ENCODE data around the gene BMP6. TPM values are rescaled to one million over a fixed set of nuclear protein-coding genes. Genes with fewer than 3 reads are reported as not detected.
"Not testable (repeated sequence)": the region's sequence is repeated elsewhere in the genome, so short reads cannot be mapped to it uniquely, and the experiment has no call there.

Gene BMP6
- total RNA-seq, 1 donor from 2014 or later = 0.60 TPM

GRCh38 chr6:7794509-7794908, 68.6 kb downstream of the BMP6 start:
- no peak for ATAC-seq

GRCh38 chr6:7797386-7797785, 71.5 kb downstream of the BMP6 start:
- ATAC-seq = no peak

- ATAC-seq = no peak
Observed at GRCh38 chr6:7798751-7799150, 72.9 kb downstream of the BMP6 start.

- ATAC-seq = no peak
Observed at GRCh38 chr6:7802662-7803061, 76.8 kb downstream of the BMP6 start.

- no peak for ATAC-seq
Observed at GRCh38 chr6:7803214-7803613, 77.3 kb downstream of the BMP6 start.

- ATAC-seq = no peak
Observed at GRCh38 chr6:7805078-7805849, 79.4 kb downstream of the BMP6 start.

GRCh38 chr6:7805850-7806214, 79.9 kb downstream of the BMP6 start:
- no peak for ATAC-seq

- ATAC-seq = no peak
Observed at GRCh38 chr6:7806711-7807110, 80.8 kb downstream of the BMP6 start.

GRCh38 chr6:7809346-7809745, 83.4 kb downstream of the BMP6 start:
- no peak for ATAC-seq

GRCh38 chr6:7811441-7811840, 85.5 kb downstream of the BMP6 start:
- no peak for ATAC-seq

GRCh38 chr6:7812623-7813022, 86.7 kb downstream of the BMP6 start:
- ATAC-seq = no peak

GRCh38 chr6:7813193-7813592, 87.3 kb downstream of the BMP6 start:
- ATAC-seq = no peak

GRCh38 chr6:7813704-7814103, 87.8 kb downstream of the BMP6 start:
- ATAC-seq = no peak

- ATAC-seq = no peak
Observed at GRCh38 chr6:7815716-7816115, 89.8 kb downstream of the BMP6 start.

- ATAC-seq = not testable (repeated sequence)
Observed at GRCh38 chr6:7817184-7817583, 91.3 kb downstream of the BMP6 start.

- ATAC-seq = no peak
Observed at GRCh38 chr6:7818257-7819214, 92.6 kb downstream of the BMP6 start.

GRCh38 chr6:7819431-7820015, 93.6 kb downstream of the BMP6 start:
- no peak for ATAC-seq

- ATAC-seq = no peak
Observed at GRCh38 chr6:7820288-7820835, 94.5 kb downstream of the BMP6 start.

- no peak for ATAC-seq
Observed at GRCh38 chr6:7821426-7821825, 95.5 kb downstream of the BMP6 start.

- ATAC-seq = no peak
Observed at GRCh38 chr6:7823552-7823951, 97.7 kb downstream of the BMP6 start.

- ATAC-seq = no peak
Observed at GRCh38 chr6:7825986-7826385, 100.1 kb downstream of the BMP6 start.

GRCh38 chr6:7827142-7827541, 101.2 kb downstream of the BMP6 start:
- no peak for ATAC-seq

- ATAC-seq = no peak
Observed at GRCh38 chr6:7828124-7828523, 102.2 kb downstream of the BMP6 start.

Measured in esophagus mucosa (tissue), 1 donor.